Measurements from ENCODE around the gene CLTCL1.
A peak's percentile ranks its signal among the peaks of the same experiment; 100 is the strongest.
"Not testable (repeated sequence)": the region's sequence is repeated elsewhere in the genome, so short reads cannot be mapped to it uniquely, and the experiment has no call there.

The CLTCL1 gene

GRCh38 chr22:19290400-19291217, 910 bp downstream of the CLTCL1 start:
- DNase-seq = peak in 2 of 56 donors; percentile 5 to 17

- DNase-seq = no peak
Observed at GRCh38 chr22:19289475-19290161, 1.9 kb downstream of the CLTCL1 start.

- no peak for DNase-seq
Observed at GRCh38 chr22:19287889-19288288, 3.6 kb downstream of the CLTCL1 start.

- no peak for DNase-seq
Observed at GRCh38 chr22:19287076-19287707, 4.3 kb downstream of the CLTCL1 start.

- no peak for DNase-seq
Observed at GRCh38 chr22:19285831-19286230, 5.7 kb downstream of the CLTCL1 start.

- not testable (repeated sequence) for DNase-seq
Observed at GRCh38 chr22:19279143-19279542, 12.4 kb downstream of the CLTCL1 start.

- no peak for DNase-seq
Observed at GRCh38 chr22:19277785-19278184, 13.7 kb downstream of the CLTCL1 start.

- no peak for DNase-seq
Observed at GRCh38 chr22:19275919-19276600, 15.5 kb downstream of the CLTCL1 start.

GRCh38 chr22:19275513-19275912, 16.0 kb downstream of the CLTCL1 start:
- DNase-seq = no peak

- no peak for DNase-seq
Observed at GRCh38 chr22:19275104-19275503, 16.4 kb downstream of the CLTCL1 start.

- no peak for DNase-seq
Observed at GRCh38 chr22:19271856-19272535, 19.5 kb downstream of the CLTCL1 start.

- no peak for DNase-seq
Observed at GRCh38 chr22:19271273-19271855, 20.2 kb downstream of the CLTCL1 start.

- no peak for DNase-seq
Observed at GRCh38 chr22:19270873-19271272, 20.6 kb downstream of the CLTCL1 start.

- no peak for DNase-seq
Observed at GRCh38 chr22:19266547-19267086, 24.9 kb downstream of the CLTCL1 start.

GRCh38 chr22:19265779-19266178, 25.7 kb downstream of the CLTCL1 start:
- DNase-seq = no peak

- no peak for DNase-seq
Observed at GRCh38 chr22:19260804-19261203, 30.7 kb downstream of the CLTCL1 start.

GRCh38 chr22:19260194-19260593, 31.3 kb downstream of the CLTCL1 start:
- no peak for DNase-seq

- DNase-seq = not testable (repeated sequence)
Observed at GRCh38 chr22:19258968-19259288, 32.6 kb downstream of the CLTCL1 start.

GRCh38 chr22:19258371-19258770, 33.1 kb downstream of the CLTCL1 start:
- no peak for DNase-seq

- DNase-seq = not testable (repeated sequence)
Observed at GRCh38 chr22:19256362-19256761, 35.2 kb downstream of the CLTCL1 start.

GRCh38 chr22:19253143-19253542, 38.4 kb downstream of the CLTCL1 start:
- no peak for DNase-seq

All from amygdala (tissue), 56 donors.